Esophagus (tissue), 2 donors: Measurements from ENCODE around the gene TOX2. TPM values are rescaled to one million over a fixed set of nuclear protein-coding genes. Genes with fewer than 3 reads are reported as not detected.

ENCODE experiments used
- H3K27ac ChIP-seq, 2 donors: one replicate each; pipeline ENCODE4 v1.5.1; 2013; ENCODE audit warnings: low read depth in 2 of 2, mild to moderate bottlenecking in 2 of 2, inconsistent platforms in 1 of 2, low read length in 1 of 2, moderate library complexity in 1 of 2
- H3K27me3 ChIP-seq, 2 donors: one replicate each; pipeline ENCODE4 v1.6.1; 2013; ENCODE audit warnings: low read length in 2 of 2, control low read depth in 1 of 2, mild to moderate bottlenecking in 1 of 2; ENCODE audit not compliant: insufficient read depth in 2 of 2, control insufficient read depth in 1 of 2
- H3K36me3 ChIP-seq, 2 donors: one replicate each; pipeline ENCODE4 v1.6.1; 2013; ENCODE audit warnings: low read length in 1 of 2; ENCODE audit not compliant: control insufficient read depth in 2 of 2, insufficient read depth in 2 of 2
- H3K4me1 ChIP-seq, 2 donors: one replicate each; pipeline ENCODE4 v1.6.1; 2013; ENCODE audit warnings: low read length in 1 of 2; ENCODE audit not compliant: control insufficient read depth in 2 of 2, insufficient read depth in 2 of 2
- H3K4me3 ChIP-seq, 2 donors: one replicate each; pipeline ENCODE4 v1.5.1; 2013; ENCODE audit warnings: low read length in 2 of 2, mild to moderate bottlenecking in 2 of 2, low read depth in 1 of 2, moderate library complexity in 1 of 2
- H3K9me3 ChIP-seq, 2 donors: one replicate each; pipeline ENCODE4 v1.6.1; 2013; ENCODE audit warnings: mild to moderate bottlenecking in 2 of 2, low read depth in 1 of 2, low read length in 1 of 2, moderate library complexity in 1 of 2; ENCODE audit not compliant: control insufficient read depth in 2 of 2, insufficient read depth in 1 of 2
- WGBS, 2 donors: extraction: QIAGEN DNeasy Blood & Tissue Kit; methylation state at CpG; one replicate each; pipeline ENCODE4 v1.1.7; 2013; 5-methylcytosine and 5-hydroxymethylcytosine counted together
- polyA plus RNA-seq, 2 donors: library from polyadenylated mRNA; stranded (reverse); fragments of 200-250 nt; gene quantifications; one replicate each; pipeline ENCODE4 v1.2.3, GENCODE V29; 2013
- donor health status: healthy with polysubstance abuse.
- donor health status: Bipolar disorder and iron deficiency.

TOX2 gene
- polyA plus RNA-seq, 2 donors = 6.9 to 10.5 TPM

DNA sequence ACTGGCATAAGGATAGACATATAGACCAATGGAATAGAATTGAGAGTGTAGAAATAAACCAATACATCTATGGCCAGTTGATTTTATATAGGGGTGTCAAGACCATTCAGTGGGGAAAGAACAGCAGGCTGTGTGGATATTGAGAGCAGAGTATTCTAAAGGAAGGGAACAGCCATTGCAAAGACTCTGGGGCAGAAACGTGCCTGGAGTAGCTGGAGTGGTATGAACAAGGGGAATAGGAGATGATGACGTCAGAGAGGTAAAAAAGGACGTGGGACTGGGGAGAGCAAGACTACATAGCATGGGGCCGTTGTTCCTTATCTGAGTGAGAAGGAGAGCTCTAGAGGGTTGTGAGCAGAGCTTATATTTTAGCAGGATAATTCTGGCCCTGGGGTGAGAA, 85.2 kb downstream of the TOX2 start:
- WGBS, 2 donors = 60 to 69% methylated on average over 4 of the region's 4 CpGs
- no peaks in the 10 kb centered on the region for H3K4me1 ChIP-seq
- H3K9me3 ChIP-seq = no peaks in the 10 kb centered on the region
- H3K36me3 ChIP-seq = no peaks in the 10 kb centered on the region
- H3K4me3 ChIP-seq = no peak overlapping the region
- H3K27ac ChIP-seq = no peak overlapping the region
- no peaks in the 10 kb centered on the region for H3K27me3 ChIP-seq

GRCh38 chr20:44001667-44002596, 87.3 kb downstream of the TOX2 start:
- H3K27ac ChIP-seq = no peak overlapping the region
- no peaks in the 10 kb centered on the region for H3K27me3 ChIP-seq
- no peaks in the 10 kb centered on the region for H3K4me1 ChIP-seq
- no peak overlapping the region for H3K4me3 ChIP-seq
- no peaks in the 10 kb centered on the region for H3K36me3 ChIP-seq
- 70 to 74% methylated on average over 6 of the region's 6 CpGs for WGBS, 2 donors
- H3K9me3 ChIP-seq = no peaks in the 10 kb centered on the region

DNA sequence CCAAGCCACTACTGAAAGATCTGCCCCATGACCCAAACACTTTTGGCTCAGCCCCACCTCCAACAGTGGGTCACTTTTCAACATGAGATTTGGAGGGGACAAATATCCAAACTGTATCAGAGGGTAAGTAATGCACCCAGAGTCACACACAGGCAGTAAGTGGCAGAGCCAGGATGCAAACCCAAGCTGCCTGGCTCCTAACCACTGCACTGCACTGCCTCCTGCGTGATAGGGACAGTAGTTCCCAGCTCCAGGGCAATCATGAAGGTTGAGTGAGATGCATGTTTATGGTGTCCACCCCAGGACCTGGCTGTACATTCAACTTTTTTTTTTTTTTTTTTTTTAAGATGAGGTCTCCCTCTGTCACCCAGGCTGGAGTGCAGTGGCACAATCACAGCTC, 88.2 kb downstream of the TOX2 start:
- no peak overlapping the region for H3K27ac ChIP-seq
- H3K9me3 ChIP-seq = no peaks in the 10 kb centered on the region
- no peaks in the 10 kb centered on the region for H3K36me3 ChIP-seq
- H3K27me3 ChIP-seq = no peaks in the 10 kb centered on the region
- no peak overlapping the region for H3K4me3 ChIP-seq
- WGBS, 2 donors = 77 to 94% methylated on average over 1 of the region's 1 CpG
- H3K4me1 ChIP-seq = no peaks in the 10 kb centered on the region

- no peaks in the 10 kb centered on the region for H3K4me1 ChIP-seq
- no peaks in the 10 kb centered on the region for H3K27me3 ChIP-seq
- H3K36me3 ChIP-seq = no peaks in the 10 kb centered on the region
- no peak overlapping the region for H3K4me3 ChIP-seq
- no peak overlapping the region for H3K27ac ChIP-seq
- 87 to 89% methylated on average over 5 of the region's 5 CpGs for WGBS, 2 donors
- no peaks in the 10 kb centered on the region for H3K9me3 ChIP-seq
These were observed 89.0 kb downstream of the TOX2 start for GRCh38 chr20:44003609-44004008.

DNA sequence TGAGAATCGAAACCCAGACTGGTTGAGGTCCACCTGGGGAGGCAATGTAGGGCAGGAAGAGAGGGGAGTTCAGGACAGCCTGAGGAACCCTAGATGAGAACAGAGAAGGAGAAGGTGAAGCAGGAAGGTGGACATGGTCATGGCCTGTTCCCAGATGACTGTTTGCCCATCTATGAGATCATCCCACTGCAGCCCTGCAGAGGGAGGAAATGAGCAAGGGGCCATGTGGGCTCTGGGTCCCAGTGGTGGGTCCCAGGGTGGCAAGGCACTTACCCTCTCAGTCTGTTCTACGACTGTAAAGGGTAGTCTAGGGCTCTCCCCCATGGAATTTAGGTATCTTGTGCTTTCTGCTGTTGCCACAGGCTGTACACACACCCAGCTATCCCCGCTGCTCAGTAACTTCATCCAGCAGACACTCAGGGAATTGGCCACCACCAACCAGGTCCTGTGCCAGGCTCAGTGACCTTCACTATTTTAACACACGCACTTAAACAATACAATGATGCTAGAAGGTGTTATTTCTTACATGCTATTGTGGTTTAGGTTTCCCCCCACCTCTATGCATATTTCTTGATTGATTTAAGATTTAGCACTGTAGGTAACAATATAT, 89.8 kb downstream of the TOX2 start:
- WGBS, 2 donors = 92 to 94% methylated on average over 4 of the region's 4 CpGs
- no peak overlapping the region for H3K27ac ChIP-seq
- no peaks in the 10 kb centered on the region for H3K4me1 ChIP-seq
- H3K4me3 ChIP-seq = no peak overlapping the region
- H3K36me3 ChIP-seq = no peaks in the 10 kb centered on the region
- no peaks in the 10 kb centered on the region for H3K9me3 ChIP-seq
- no peaks in the 10 kb centered on the region for H3K27me3 ChIP-seq

- Histone ChIP-seq H3K27ac (no peak overlapping the region), H3K4me1 (no peaks in the 10 kb centered on the region), H3K9me3 (no peaks in the 10 kb centered on the region), H3K36me3 (no peaks in the 10 kb centered on the region), H3K4me3 (no peak overlapping the region), H3K27me3 (no peaks in the 10 kb centered on the region)
- WGBS, 2 donors = 69 to 80% methylated on average over 3 of the region's 3 CpGs
These were observed 91.0 kb downstream of the TOX2 start for GRCh38 chr20:44005661-44006060.

DNA sequence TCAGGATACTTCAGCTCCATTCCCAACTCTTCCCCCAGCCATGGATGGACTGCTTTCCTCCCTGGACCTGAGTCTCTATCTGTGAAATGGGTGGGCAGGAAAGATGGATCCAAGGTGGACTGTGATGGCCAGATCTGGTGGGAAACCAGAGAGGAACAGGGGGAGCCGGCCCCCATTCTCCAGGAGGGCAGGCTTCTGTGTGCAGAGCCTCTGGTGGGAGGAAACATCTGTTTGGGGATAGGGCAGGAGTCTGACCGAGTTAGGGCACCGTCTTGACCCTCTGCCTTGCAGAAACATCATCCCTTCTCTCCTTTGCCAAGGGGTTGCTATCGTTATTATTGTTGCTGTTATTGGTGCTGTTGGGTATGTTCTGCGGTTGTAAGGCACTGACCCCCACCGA, 91.5 kb downstream of the TOX2 start:
- H3K36me3 ChIP-seq = no peaks in the 10 kb centered on the region
- H3K9me3 ChIP-seq = no peaks in the 10 kb centered on the region
- H3K4me3 ChIP-seq = no peak overlapping the region
- H3K27me3 ChIP-seq = no peaks in the 10 kb centered on the region
- 94% methylated on average over 6 of the region's 6 CpGs for whole genome bisulfite sequencing, 2 donors
- H3K27ac ChIP-seq = no peak overlapping the region
- H3K4me1 ChIP-seq = no peaks in the 10 kb centered on the region

- WGBS, 2 donors = 87 to 91% methylated on average over 9 of the region's 9 CpGs
- Histone ChIP-seq H3K27ac (no peak overlapping the region), H3K36me3 (no peaks in the 10 kb centered on the region), H3K4me1 (no peaks in the 10 kb centered on the region), H3K4me3 (no peak overlapping the region), H3K9me3 (no peaks in the 10 kb centered on the region), H3K27me3 (no peaks in the 10 kb centered on the region)
These were observed 91.9 kb downstream of the TOX2 start for GRCh38 chr20:44006578-44006977.

GRCh38 chr20:44008806-44009678, 94.4 kb downstream of the TOX2 start:
- H3K27me3 ChIP-seq = peaks cover 0 to 2% of the 10 kb centered on the region in 2 donors
- H3K36me3 ChIP-seq = no peaks in the 10 kb centered on the region
- H3K4me1 ChIP-seq = no peaks in the 10 kb centered on the region
- no peaks in the 10 kb centered on the region for H3K9me3 ChIP-seq
- H3K27ac ChIP-seq = no peak overlapping the region
- WGBS, 2 donors = 58 to 59% methylated on average over 12 of the region's 12 CpGs
- H3K4me3 ChIP-seq = no peak overlapping the region
